Astrocyte (in vitro differentiated cells and primary cell): ENCODE measurements around the gene RABL3. TPM values are rescaled to one million over a fixed set of nuclear protein-coding genes. Genes with fewer than 3 reads are reported as not detected.

Source experiments
- DNase-seq: peaks from one replicate; pipeline ENCODE4 v3.0.0-alpha.2; 2010; ENCODE audit warnings: low read depth
- FAIRE-seq: peaks from 2 replicates; lab custom pipeline; 2011; peaks lifted over from hg19 to GRCh38; lab: Jason Lieb, UNC
- H2AFZ ChIP-seq: 2 replicates; pipeline ENCODE4 v1.6.0; 2012; ENCODE audit warnings: low read depth, low read length, inconsistent platforms
- H3K27ac ChIP-seq: 2 replicates; pipeline ENCODE4 v1.5.1; 2011; ENCODE audit warnings: low read depth, low read length, inconsistent platforms
- H3K27me3 ChIP-seq: 2 replicates; pipeline ENCODE4 v1.6.0; 2011; ENCODE audit warnings: low read length, inconsistent platforms; ENCODE audit not compliant: insufficient read depth
- H3K36me3 ChIP-seq: 2 replicates; pipeline ENCODE4 v1.5.1; 2011; ENCODE audit warnings: low read length, inconsistent platforms; ENCODE audit not compliant: insufficient read depth
- H3K4me1 ChIP-seq: 2 replicates; pipeline ENCODE4 v1.5.1; 2011; ENCODE audit warnings: low read length, inconsistent platforms; ENCODE audit not compliant: insufficient read depth
- H3K4me2 ChIP-seq: 2 replicates; pipeline ENCODE4 v1.6.0; 2012; ENCODE audit warnings: low read length, inconsistent platforms
- H3K4me3 ChIP-seq: 2 replicates; pipeline ENCODE4 v1.5.1; 2011; ENCODE audit warnings: low read depth, mild to moderate bottlenecking, low read length, inconsistent platforms; ENCODE audit not compliant: insufficient read depth
- H3K79me2 ChIP-seq: 2 replicates; pipeline ENCODE4 v1.6.0; 2012; ENCODE audit warnings: mild to moderate bottlenecking, low read length, inconsistent platforms; ENCODE audit not compliant: insufficient read depth
- H3K9ac ChIP-seq: 2 replicates; pipeline ENCODE4 v1.6.0; 2012; ENCODE audit warnings: mild to moderate bottlenecking, low read length, inconsistent platforms
- H3K9me3 ChIP-seq: 2 replicates; pipeline ENCODE4 v1.5.1; 2012; ENCODE audit warnings: low read depth, mild to moderate bottlenecking, low read length, inconsistent platforms; ENCODE audit not compliant: insufficient read depth
- H4K20me1 ChIP-seq: 2 replicates; pipeline ENCODE4 v1.6.0; 2012; ENCODE audit warnings: low read length, inconsistent platforms; ENCODE audit not compliant: insufficient read depth
- H3K27ac Mint-ChIP-seq: one replicate; pipeline ENCODE4 v1.8.0; 2021; ENCODE audit warnings: mild to moderate bottlenecking, mixed read lengths; ENCODE audit not compliant: unreplicated experiment
- H3K27me3 Mint-ChIP-seq: one replicate; pipeline ENCODE4 v1.8.0; 2021; ENCODE audit warnings: low read depth, mixed read lengths; ENCODE audit not compliant: unreplicated experiment
- H3K36me3 Mint-ChIP-seq: one replicate; pipeline ENCODE4 v1.8.0; 2021; ENCODE audit warnings: low read depth, mixed read lengths; ENCODE audit not compliant: unreplicated experiment
- H3K4me1 Mint-ChIP-seq: one replicate; pipeline ENCODE4 v1.8.0; 2021; ENCODE audit warnings: low read depth, mixed read lengths; ENCODE audit not compliant: unreplicated experiment
- H3K4me3 Mint-ChIP-seq: one replicate; pipeline ENCODE4 v1.8.0; 2021; ENCODE audit warnings: mild to moderate bottlenecking, moderate library complexity, mixed read lengths; ENCODE audit not compliant: unreplicated experiment
- H3K9me3 Mint-ChIP-seq: one replicate; pipeline ENCODE4 v1.8.0; 2021; ENCODE audit warnings: mild to moderate bottlenecking, mixed read lengths; ENCODE audit not compliant: unreplicated experiment
- EZH2 ChIP-seq: IDR thresholded peaks from 2 replicates; pipeline ENCODE4 v1.6.1; 2012; ENCODE audit warnings: mild to moderate bottlenecking, low read length, inconsistent platforms; ENCODE audit not compliant: insufficient read depth
- total RNA-seq: library from RNA; stranded (reverse); gene quantifications from 2 replicates; pipeline ENCODE4 v1.2.1, GENCODE V29; 2021
- TF ChIP-seq, protein P1 (sequence below): IDR thresholded peaks from 2 replicates; pipeline ENCODE4 v1.5.1; 2011; ENCODE audit warnings: low read depth, mild to moderate bottlenecking, inconsistent platforms, low read length, moderate library complexity; ENCODE audit not compliant: insufficient read depth

The RABL3 gene
- total RNA-seq, 1 donor from 2014 or later, result 16.8 TPM

- peaks cover 10% of the 10 kb centered on the region for H3K4me1 ChIP-seq
- TF ChIP-seq EZH2, result no peak
- TF ChIP-seq, protein P1, sequence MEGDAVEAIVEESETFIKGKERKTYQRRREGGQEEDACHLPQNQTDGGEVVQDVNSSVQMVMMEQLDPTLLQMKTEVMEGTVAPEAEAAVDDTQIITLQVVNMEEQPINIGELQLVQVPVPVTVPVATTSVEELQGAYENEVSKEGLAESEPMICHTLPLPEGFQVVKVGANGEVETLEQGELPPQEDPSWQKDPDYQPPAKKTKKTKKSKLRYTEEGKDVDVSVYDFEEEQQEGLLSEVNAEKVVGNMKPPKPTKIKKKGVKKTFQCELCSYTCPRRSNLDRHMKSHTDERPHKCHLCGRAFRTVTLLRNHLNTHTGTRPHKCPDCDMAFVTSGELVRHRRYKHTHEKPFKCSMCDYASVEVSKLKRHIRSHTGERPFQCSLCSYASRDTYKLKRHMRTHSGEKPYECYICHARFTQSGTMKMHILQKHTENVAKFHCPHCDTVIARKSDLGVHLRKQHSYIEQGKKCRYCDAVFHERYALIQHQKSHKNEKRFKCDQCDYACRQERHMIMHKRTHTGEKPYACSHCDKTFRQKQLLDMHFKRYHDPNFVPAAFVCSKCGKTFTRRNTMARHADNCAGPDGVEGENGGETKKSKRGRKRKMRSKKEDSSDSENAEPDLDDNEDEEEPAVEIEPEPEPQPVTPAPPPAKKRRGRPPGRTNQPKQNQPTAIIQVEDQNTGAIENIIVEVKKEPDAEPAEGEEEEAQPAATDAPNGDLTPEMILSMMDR, result no peak
- no peak overlapping the region for H3K4me3 ChIP-seq
- H3K27me3 Mint-ChIP-seq, result no peaks in the 10 kb centered on the region
- H3K9me3 ChIP-seq, result no peaks in the 10 kb centered on the region
- no peak overlapping the region for H3K9ac ChIP-seq
- peaks cover 27% of the 10 kb centered on the region for H3K4me1 Mint-ChIP-seq
- peaks cover 5% of the 10 kb centered on the region for H3K9me3 Mint-ChIP-seq
- peaks cover 2% of the 10 kb centered on the region for H3K36me3 Mint-ChIP-seq
- FAIRE-seq (no peak), DNase-seq (no peak)
- H3K36me3 ChIP-seq, result no peaks in the 10 kb centered on the region
- H3K4me3 Mint-ChIP-seq, result no peak overlapping the region
- H4K20me1 ChIP-seq, result no peaks in the 10 kb centered on the region
- H3K79me2 ChIP-seq, result no peaks in the 10 kb centered on the region
- H3K27ac ChIP-seq, result no peak overlapping the region
- no peak overlapping the region for H3K4me2 ChIP-seq
- no peak overlapping the region for H2AFZ ChIP-seq
- H3K27ac Mint-ChIP-seq, result no peak overlapping the region
- no peaks in the 10 kb centered on the region for H3K27me3 ChIP-seq
These were observed 61.3 kb downstream of the RABL3 start for GRCh38 chr3:120681018-120681417.

GRCh38 chr3:120680193-120680894 is 62.0 kb downstream of the RABL3 start:
- Histone ChIP-seq H2AFZ (no peak overlapping the region), H4K20me1 (no peaks in the 10 kb centered on the region), H3K27me3 (no peaks in the 10 kb centered on the region), H3K4me1 (peaks cover 10% of the 10 kb centered on the region), H3K4me2 (no peak overlapping the region), H3K79me2 (no peaks in the 10 kb centered on the region), H3K36me3 (no peaks in the 10 kb centered on the region), H3K9ac (no peak overlapping the region), H3K9me3 (no peaks in the 10 kb centered on the region), H3K27ac (no peak overlapping the region), H3K4me3 (no peak overlapping the region)
- Mint-ChIP-seq H3K9me3 (peaks cover 5% of the 10 kb centered on the region), H3K4me3 (no peak overlapping the region), H3K27me3 (no peaks in the 10 kb centered on the region), H3K4me1 (peaks cover 27% of the 10 kb centered on the region), H3K27ac (no peak overlapping the region), H3K36me3 (peaks cover 2% of the 10 kb centered on the region)
- no peak for DNase-seq
- TF ChIP-seq, protein P1, result no peak
- no peak for TF ChIP-seq EZH2
- FAIRE-seq, result no peak

- TF ChIP-seq, protein P1, result no peak
- FAIRE-seq (no peak), DNase-seq (peak; percentile 12)
- H3K36me3 Mint-ChIP-seq, result no peaks in the 10 kb centered on the region
- Histone ChIP-seq H3K27ac (peak overlapping the region; percentile 22), H3K4me1 (peaks cover 10% of the 10 kb centered on the region), H3K4me3 (no peak overlapping the region), H3K9me3 (no peaks in the 10 kb centered on the region), H3K9ac (peak overlapping the region; percentile 32), H3K4me2 (peak overlapping the region; percentile 69), H2AFZ (peak overlapping the region; percentile 37), H3K27me3 (no peaks in the 10 kb centered on the region), H4K20me1 (no peaks in the 10 kb centered on the region), H3K36me3 (no peaks in the 10 kb centered on the region), H3K79me2 (no peaks in the 10 kb centered on the region)
- H3K4me3 Mint-ChIP-seq, result no peak overlapping the region
- peak overlapping the region; percentile 64 for H3K27ac Mint-ChIP-seq
- H3K27me3 Mint-ChIP-seq, result no peaks in the 10 kb centered on the region
- peaks cover 5% of the 10 kb centered on the region for H3K9me3 Mint-ChIP-seq
- peaks cover 27% of the 10 kb centered on the region for H3K4me1 Mint-ChIP-seq
These were observed 63.3 kb downstream of the RABL3 start for GRCh38 chr3:120678984-120679383.
